ENCODE data around the gene CADM3.

The CADM3 gene

GRCh38 chr1:159168043-159168442, 3.4 kb upstream of the CADM3 start:
- Histone ChIP-seq H3K27ac (no peak overlapping the region), H3K4me3 (ENCODE audit: low read depth, low read length) (no peak overlapping the region), H3K36me3 (no peaks in the 10 kb centered on the region), H3K27me3 (ENCODE audit: insufficient read depth, low read depth, severe bottlenecking) (peaks cover 87% of the 10 kb centered on the region), H3K9me3 (ENCODE audit: severe bottlenecking) (peaks cover 9% of the 10 kb centered on the region)
- DNase-seq = no peak
- TF ChIP-seq CTCF (IDR thresholded peaks at IDR 0.05; ENCODE audit: low read depth, low read length) = no peak

GRCh38 chr1:159170639-159171038, 776 bp upstream of the CADM3 start:
- Histone ChIP-seq H3K27ac (no peak overlapping the region), H3K27me3 (ENCODE audit: insufficient read depth, low read depth, severe bottlenecking) (peaks cover 92% of the 10 kb centered on the region), H3K36me3 (no peaks in the 10 kb centered on the region), H3K9me3 (ENCODE audit: severe bottlenecking) (peaks cover 9% of the 10 kb centered on the region), H3K4me3 (ENCODE audit: low read depth, low read length) (no peak overlapping the region)
- no peak for TF ChIP-seq CTCF (IDR thresholded peaks at IDR 0.05; ENCODE audit: low read depth, low read length)
- no peak for DNase-seq

- DNase-seq = peak; percentile 33
- Histone ChIP-seq H3K27me3 (ENCODE audit: insufficient read depth, low read depth, severe bottlenecking) (peaks cover 92% of the 10 kb centered on the region), H3K4me3 (ENCODE audit: low read depth, low read length) (peak overlapping the region; percentile 27), H3K9me3 (ENCODE audit: severe bottlenecking) (peaks cover 9% of the 10 kb centered on the region), H3K27ac (no peak overlapping the region), H3K36me3 (no peaks in the 10 kb centered on the region)
- no peak for TF ChIP-seq CTCF (IDR thresholded peaks at IDR 0.05; ENCODE audit: low read depth, low read length)
These were observed 480 bp downstream of the CADM3 start for GRCh38 chr1:159171688-159172501.

- H3K36me3 ChIP-seq = no peaks in the 10 kb centered on the region
- no peak for DNase-seq
- no peak for TF ChIP-seq CTCF (IDR thresholded peaks at IDR 0.05; ENCODE audit: low read depth, low read length)
- no peak overlapping the region for H3K27ac ChIP-seq
- peak overlapping the region; percentile 27; the same call in 1 of the 2 replicates for H3K4me3 ChIP-seq (ENCODE audit: low read depth, low read length)
- H3K27me3 ChIP-seq (ENCODE audit: insufficient read depth, low read depth, severe bottlenecking) = peaks cover 92% of the 10 kb centered on the region
- peaks cover 9% of the 10 kb centered on the region for H3K9me3 ChIP-seq (ENCODE audit: severe bottlenecking)
These were observed 1.3 kb downstream of the CADM3 start for GRCh38 chr1:159172614-159173291.

- Histone ChIP-seq H3K36me3 (no peaks in the 10 kb centered on the region), H3K27me3 (ENCODE audit: insufficient read depth, low read depth, severe bottlenecking) (peaks cover 90% of the 10 kb centered on the region), H3K9me3 (ENCODE audit: severe bottlenecking) (peaks cover 9% of the 10 kb centered on the region), H3K27ac (no peak overlapping the region), H3K4me3 (ENCODE audit: low read depth, low read length) (no peak overlapping the region)
- no peak for TF ChIP-seq CTCF (IDR thresholded peaks at IDR 0.05; ENCODE audit: low read depth, low read length)
- DNase-seq = no peak
These were observed 1.9 kb downstream of the CADM3 start for GRCh38 chr1:159173320-159173719.

Data from WERI-Rb-1 (cell line).